DMS79 treated with DMSO at 0.1 percent for 48 hours (cell line): Measurements from ENCODE around the gene ARHGDIA.

Source experiments
- DNase-seq: peaks from one replicate; lab custom pipeline; 2025; lab: John Stamatoyannopoulos, UW

The ARHGDIA gene

GRCh38 chr17:81823820-81824550 lies 47.2 kb downstream of the ARHGDIA start:
- no peak for DNase-seq

- DNase-seq: no peak
Measured at GRCh38 chr17:81822996-81823819, 47.9 kb downstream of the ARHGDIA start.

GRCh38 chr17:81822312-81822637 lies 48.9 kb downstream of the ARHGDIA start:
- DNase-seq: no peak

GRCh38 chr17:81821603-81822311 lies 49.4 kb downstream of the ARHGDIA start:
- DNase-seq: no peak

- DNase-seq: no peak
Measured at GRCh38 chr17:81821147-81821546, 50.0 kb downstream of the ARHGDIA start.

DNA sequence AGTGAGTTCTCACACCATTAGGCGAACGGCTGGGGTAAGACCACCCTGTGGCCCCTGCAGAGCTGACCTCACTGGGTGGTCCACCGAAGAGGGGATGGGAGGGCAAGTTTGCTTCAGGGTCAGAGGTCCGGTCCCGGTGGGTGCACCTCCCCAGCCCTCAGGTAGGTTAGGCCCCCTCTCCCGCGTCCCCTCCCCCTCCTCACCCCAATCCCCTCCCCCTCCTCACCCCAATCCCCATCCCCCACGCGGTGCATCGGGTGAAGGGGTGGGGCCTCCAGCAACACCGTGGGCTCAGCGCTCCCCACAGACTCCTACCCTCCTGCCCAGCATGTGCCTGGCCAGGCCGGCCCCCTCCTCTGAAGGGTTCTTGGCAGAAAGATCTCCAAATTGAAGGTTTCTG lies 51.4 kb downstream of the ARHGDIA start:
- DNase-seq: no peak

DNA sequence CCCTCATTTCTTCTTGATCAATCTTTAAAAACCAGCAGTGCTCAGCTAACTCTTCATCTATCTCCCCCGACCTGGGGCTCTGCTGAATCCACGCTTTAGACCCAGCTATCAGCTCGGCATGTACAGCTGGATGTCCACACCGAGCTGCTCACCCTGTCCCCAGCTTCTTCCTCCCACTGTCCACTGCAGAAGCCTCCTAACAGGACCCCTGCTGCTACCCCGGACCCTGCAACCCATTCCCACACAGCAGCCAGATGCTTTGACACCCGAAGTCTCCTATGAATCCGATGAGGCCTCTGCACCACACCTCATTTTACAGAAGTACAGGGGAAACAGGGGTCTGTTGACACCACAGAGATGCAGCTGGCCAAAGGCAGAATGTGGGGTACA lies 53.4 kb downstream of the ARHGDIA start:
- no peak for DNase-seq
